Endothelial cell of umbilical vein (primary cell): Measurements from ENCODE around the gene CRYBG2. TPM values are rescaled to one million over a fixed set of nuclear protein-coding genes. Genes with fewer than 3 reads are reported as not detected.

Experiments used
- BruUV-seq: library from RNA; stranded (reverse); fragments of 400-500 nt; replicated peaks from 2 replicates; lab custom pipeline; 2021; lab: Mats Ljungman, UMichigan
- CTCF ChIA-PET: fragments of 300-600, 350-600 bp; sonication (Branson Sonifier 250); formaldehyde crosslinking; loops from one replicate; lab custom pipeline; 2021; ENCODE audit warnings: antibody characterized with exemption, inconsistent platforms; lab: Charles Lee
- POLR2A ChIA-PET: fragments of 300-600, 350-600 bp; sonication (Branson Sonifier 250); formaldehyde crosslinking; loops from one replicate; lab custom pipeline; 2021; ENCODE audit warnings: antibody characterized with exemption, inconsistent platforms; lab: Charles Lee
- DNase-seq: peaks from one replicate; pipeline ENCODE4 v3.0.0-alpha.2; 2011; ENCODE audit warnings: low read depth, low spot score
- FAIRE-seq: peaks from 2 replicates; lab custom pipeline; 2011; peaks lifted over from hg19 to GRCh38; lab: Jason Lieb, UNC
- H2AFZ ChIP-seq: 2 replicates; pipeline ENCODE4 v1.6.0; 2012; ENCODE audit warnings: low read depth, low read length, control low read depth, inconsistent platforms
- H3K27ac ChIP-seq: 2 replicates; pipeline ENCODE4 v1.5.1; 2011; ENCODE audit warnings: low read depth, mild to moderate bottlenecking, control low read depth, low read length, moderate library complexity; ENCODE audit not compliant: insufficient read depth
- H3K27me3 ChIP-seq, 2 experiments: 2 replicates each; pipeline versions ENCODE4 v1.6.0 to v1.6.1; 2011; ENCODE audit warnings: low read length in 2 of 2, mixed read lengths in 1 of 2; ENCODE audit not compliant: control insufficient read depth in 2 of 2, insufficient read depth in 2 of 2
- H3K36me3 ChIP-seq, 2 experiments: 2 replicates in 1 of 2; 3 replicates in 1 of 2; pipeline ENCODE4 v1.5.1; 2011; ENCODE audit warnings: low read length in 2 of 2, mild to moderate bottlenecking in 1 of 2, moderate library complexity in 1 of 2; ENCODE audit not compliant: control insufficient read depth in 2 of 2, insufficient read depth in 2 of 2; ENCODE audit errors: extremely low read depth in 1 of 2
- H3K4me1 ChIP-seq: 3 replicates; pipeline ENCODE4 v1.5.1; 2011; ENCODE audit warnings: mild to moderate bottlenecking, low read length; ENCODE audit not compliant: control insufficient read depth, insufficient read depth; ENCODE audit errors: extremely low read depth
- H3K4me2 ChIP-seq: 2 replicates; pipeline ENCODE4 v1.6.1; 2011; ENCODE audit warnings: low read length, control low read depth, mixed read lengths; ENCODE audit not compliant: insufficient read depth
- H3K4me3 ChIP-seq, 3 experiments: fragments of 200-600 bp in 1 of 3; sonication (generic), shearing (Covaris generic) in 1 of 3; replicated peaks in 1 of 3; 2 replicates each; pipeline ENCODE4 v1.5.1; 2011 to 2016; ENCODE audit warnings: control low read depth in 3 of 3, low read length in 3 of 3, mild to moderate bottlenecking in 2 of 3, inconsistent platforms in 1 of 3, low read depth in 1 of 3, moderate library complexity in 1 of 3; ENCODE audit not compliant: insufficient read depth in 1 of 3
- H3K79me2 ChIP-seq: 2 replicates; pipeline ENCODE4 v1.6.0; 2012; ENCODE audit warnings: low read length, inconsistent platforms; ENCODE audit not compliant: control insufficient read depth, insufficient read depth
- H3K9ac ChIP-seq: replicated peaks from 2 replicates; pipeline ENCODE3; 2011; ENCODE audit warnings: low read length, control low read depth; ENCODE audit not compliant: insufficient read depth; ENCODE audit errors: extremely low read depth
- H3K9me1 ChIP-seq: replicated peaks from 3 replicates; pipeline ENCODE4 v1.6.0; 2011; ENCODE audit warnings: mild to moderate bottlenecking, low read length; ENCODE audit not compliant: control insufficient read depth, insufficient read depth; ENCODE audit errors: extremely low read depth
- H3K9me3 ChIP-seq: replicated peaks from 2 replicates; pipeline ENCODE4 v1.5.1; 2012; ENCODE audit warnings: low read length, inconsistent platforms; ENCODE audit not compliant: control insufficient read depth, insufficient read depth
- H4K20me1 ChIP-seq: replicated peaks from 2 replicates; pipeline ENCODE3; 2011; ENCODE audit warnings: mild to moderate bottlenecking, low read length; ENCODE audit not compliant: control insufficient read depth, insufficient read depth; ENCODE audit errors: extremely low read depth
- EZH2 ChIP-seq: IDR thresholded peaks from 2 replicates; pipeline ENCODE4 v1.6.1; 2012; ENCODE audit warnings: borderline replicate concordance, low read depth, mild to moderate bottlenecking, moderate library complexity, low read length, inconsistent platforms; ENCODE audit not compliant: severe bottlenecking
- FOS ChIP-seq: IDR thresholded peaks from 2 replicates; pipeline ENCODE4 v1.6.1; 2011; ENCODE audit warnings: mild to moderate bottlenecking, low read length, moderate library complexity, borderline replicate concordance; ENCODE audit not compliant: insufficient read depth
- GATA2 ChIP-seq: IDR thresholded peaks from 2 replicates; pipeline ENCODE4 v1.7.0; 2011; ENCODE audit warnings: low read depth, mild to moderate bottlenecking, moderate library complexity, mixed read lengths, low read length; ENCODE audit not compliant: insufficient read length, insufficient read depth
- JUN ChIP-seq: IDR thresholded peaks from 2 replicates; pipeline ENCODE4 v1.6.1; 2011; ENCODE audit warnings: borderline replicate concordance, low read depth; ENCODE audit not compliant: insufficient read length, insufficient read depth
- MYC ChIP-seq: IDR thresholded peaks from one replicate; pipeline ENCODE4 v1.6.1; 2011; ENCODE audit warnings: mild to moderate bottlenecking, low read depth, low read length
- POLR2A ChIP-seq: IDR thresholded peaks from 2 replicates; pipeline ENCODE4 v1.6.1; 2012; ENCODE audit warnings: low read depth, mild to moderate bottlenecking, control low read depth, low read length
- POLR2AphosphoS5 ChIP-seq: IDR thresholded peaks from 2 replicates; pipeline ENCODE4 v1.6.1; 2012; ENCODE audit warnings: low read depth, mild to moderate bottlenecking, control low read depth, low read length, moderate library complexity; ENCODE audit not compliant: insufficient read depth
- dilution Hi-C: fragments of 300-500 bp; cut with MboI; formaldehyde crosslinking; loops from one replicate; pipeline ENCODE4 v1.15.0; 2019; ENCODE audit warnings: low sequenced_read_pairs; ENCODE audit not compliant: extremely low pct_ligation_motif_present
- intact Hi-C: fragments of 100-400 bp; cut with micrococcal nuclease; formaldehyde crosslinking; loops from one replicate; pipeline ENCODE4 v1.10.0; 2022
- polyA plus RNA-seq, 4 experiments: library from polyadenylated mRNA; depleted of rRNA in 3 of 4; stranded (reverse) in 3 of 4; unstranded in 1 of 4; fragments of >200 nt; gene quantifications; 2 replicates each; pipeline versions ENCODE4 v1.2.1 to v1.2.3, GENCODE V29; 2011 to 2012; ENCODE audit warnings: missing spikeins in 1 of 4
- total RNA-seq: library from RNA; stranded (reverse); gene quantifications from 2 replicates; pipeline ENCODE4 v1.2.3, GENCODE V29; 2021
- TF ChIP-seq, protein P1 (sequence below): IDR thresholded peaks from 2 replicates; pipeline ENCODE4 v1.6.1; 2011; ENCODE audit not compliant: insufficient read depth, insufficient read length
- TF ChIP-seq, protein P2 (sequence below), 2 donors: IDR thresholded peaks; 1 replicate in 1 of 2; 2 replicates in 1 of 2; pipeline ENCODE4 v1.5.1; 2011; ENCODE audit warnings: low read length in 2 of 2, mild to moderate bottlenecking in 2 of 2, moderate library complexity in 2 of 2, control low read depth in 1 of 2, inconsistent platforms in 1 of 2, low read depth in 1 of 2; ENCODE audit not compliant: insufficient read depth in 1 of 2; ENCODE audit errors: extremely low read depth in 1 of 2

The CRYBG2 gene
- total and polyA plus RNA-seq, 2 donors (not counting 3 experiments of a cell fraction or from before 2014, with no cell fraction given) = not detected

GRCh38 chr1:26346274-26347033, 7.5 kb downstream of the CRYBG2 start:
- no peaks in the 10 kb centered on the region for H3K9me1 ChIP-seq
- H3K79me2 ChIP-seq = no peaks in the 10 kb centered on the region
- FAIRE-seq (no peak), DNase-seq (no peak)
- peaks cover 12% of the 10 kb centered on the region for H3K4me1 ChIP-seq
- no peaks in the 10 kb centered on the region for H3K27me3 ChIP-seq
- H3K9ac ChIP-seq = no peak overlapping the region
- no peaks in the 10 kb centered on the region for H3K9me3 ChIP-seq
- no peak overlapping the region for H3K27ac ChIP-seq
- CTCF ChIA-PET = interaction anchor here (1.1 to 1.6 kb wide), 4 partner anchors 9 to 71 kb away, joined by 3 to 8 read pairs (median 4); no protein-coding TSS in a partner anchor
- dilution Hi-C loops = no loop called here
- no peak overlapping the region for H3K4me2 ChIP-seq
- no peak overlapping the region for H2AFZ ChIP-seq
- H4K20me1 ChIP-seq = no peaks in the 10 kb centered on the region
- no peak for TF ChIP-seq POLR2A
- no peaks in the 10 kb centered on the region for H3K36me3 ChIP-seq
- POLR2A ChIA-PET = no interaction called here
- H3K4me3 ChIP-seq = no peak overlapping the region
- intact Hi-C loops = no loop called here
- no TSS peak for BruUV-seq

GRCh38 chr1:26345718-26346117, 8.2 kb downstream of the CRYBG2 start:
- no peaks in the 10 kb centered on the region for H3K79me2 ChIP-seq
- H3K4me2 ChIP-seq = no peak overlapping the region
- no peak overlapping the region for H3K27ac ChIP-seq
- DNase-seq (no peak), FAIRE-seq (no peak)
- H3K4me3 ChIP-seq = no peak overlapping the region
- dilution Hi-C loops = no loop called here
- intact Hi-C loops = no loop called here
- H3K9me3 ChIP-seq = no peaks in the 10 kb centered on the region
- no peaks in the 10 kb centered on the region for H3K9me1 ChIP-seq
- no TSS peak for BruUV-seq
- H2AFZ ChIP-seq = no peak overlapping the region
- no peaks in the 10 kb centered on the region for H4K20me1 ChIP-seq
- peaks cover 5% of the 10 kb centered on the region for H3K4me1 ChIP-seq
- ChIA-PET CTCF (interaction anchor here (1.1 to 1.6 kb wide), 4 partner anchors 10 to 72 kb away, joined by 3 to 8 read pairs (median 4); no protein-coding TSS in a partner anchor), POLR2A (no interaction called here)
- no peaks in the 10 kb centered on the region for H3K36me3 ChIP-seq
- TF ChIP-seq JUN (no peak), MYC (no peak), POLR2A (no peak), GATA2 (no peak), FOS (no peak), POLR2AphosphoS5 (no peak), EZH2 (no peak)
- TF ChIP-seq, protein P1, sequence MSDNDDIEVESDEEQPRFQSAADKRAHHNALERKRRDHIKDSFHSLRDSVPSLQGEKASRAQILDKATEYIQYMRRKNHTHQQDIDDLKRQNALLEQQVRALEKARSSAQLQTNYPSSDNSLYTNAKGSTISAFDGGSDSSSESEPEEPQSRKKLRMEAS = no peak
- TF ChIP-seq, protein P2, sequence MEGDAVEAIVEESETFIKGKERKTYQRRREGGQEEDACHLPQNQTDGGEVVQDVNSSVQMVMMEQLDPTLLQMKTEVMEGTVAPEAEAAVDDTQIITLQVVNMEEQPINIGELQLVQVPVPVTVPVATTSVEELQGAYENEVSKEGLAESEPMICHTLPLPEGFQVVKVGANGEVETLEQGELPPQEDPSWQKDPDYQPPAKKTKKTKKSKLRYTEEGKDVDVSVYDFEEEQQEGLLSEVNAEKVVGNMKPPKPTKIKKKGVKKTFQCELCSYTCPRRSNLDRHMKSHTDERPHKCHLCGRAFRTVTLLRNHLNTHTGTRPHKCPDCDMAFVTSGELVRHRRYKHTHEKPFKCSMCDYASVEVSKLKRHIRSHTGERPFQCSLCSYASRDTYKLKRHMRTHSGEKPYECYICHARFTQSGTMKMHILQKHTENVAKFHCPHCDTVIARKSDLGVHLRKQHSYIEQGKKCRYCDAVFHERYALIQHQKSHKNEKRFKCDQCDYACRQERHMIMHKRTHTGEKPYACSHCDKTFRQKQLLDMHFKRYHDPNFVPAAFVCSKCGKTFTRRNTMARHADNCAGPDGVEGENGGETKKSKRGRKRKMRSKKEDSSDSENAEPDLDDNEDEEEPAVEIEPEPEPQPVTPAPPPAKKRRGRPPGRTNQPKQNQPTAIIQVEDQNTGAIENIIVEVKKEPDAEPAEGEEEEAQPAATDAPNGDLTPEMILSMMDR (IDR thresholded peaks at IDR 0.05; ENCODE audit: extremely low read depth in 1 of 2, insufficient read depth in 1 of 2, low read depth in 1 of 2, low read length in 2 of 2) = no peak
- H3K27me3 ChIP-seq = no peaks in the 10 kb centered on the region
- H3K9ac ChIP-seq = no peak overlapping the region
